BLaER1 treated with 17β-estradiol and CSF1 and Interleukin-3, amounts not matched to agents 10 nM and 100 nM (cell line): ENCODE results near the gene CTSC.

Source experiments
- H3K27ac ChIP-seq, 11 experiments: shearing (Covaris generic); formaldehyde crosslinking; 2 replicates each; pipeline ENCODE4 v1.8.1; 2022
- H3K27me3 ChIP-seq, 11 experiments: shearing (Covaris generic); formaldehyde crosslinking; 2 replicates each; pipeline ENCODE4 v1.8.1; 2022
- H3K36me3 ChIP-seq, 11 experiments: shearing (Covaris generic); formaldehyde crosslinking; 2 replicates each; pipeline ENCODE4 v1.8.1; 2022
- H3K4me1 ChIP-seq, 10 experiments: shearing (Covaris generic); formaldehyde crosslinking; 2 replicates each; pipeline ENCODE4 v1.8.1; 2022
- H3K4me2 ChIP-seq, 11 experiments: shearing (Covaris generic); formaldehyde crosslinking; 2 replicates each; pipeline ENCODE4 v1.8.1; 2022
- H3K4me3 ChIP-seq, 10 experiments: shearing (Covaris generic); formaldehyde crosslinking; 2 replicates each; pipeline ENCODE4 v1.8.1; 2022
- H3K9ac ChIP-seq, 11 experiments: shearing (Covaris generic); formaldehyde crosslinking; 2 replicates each; pipeline ENCODE4 v1.8.1; 2022
- H3K9me3 ChIP-seq, 11 experiments: shearing (Covaris generic); formaldehyde crosslinking; replicated peaks in 1 of 11; 2 replicates each; pipeline ENCODE4 v1.8.1; 2022
- H4K20me1 ChIP-seq, 11 experiments: shearing (Covaris generic); formaldehyde crosslinking; 2 replicates each; pipeline ENCODE4 v1.8.1; 2022
- Cebpa-rat ChIP-seq, 11 experiments: shearing (Covaris generic); IDR thresholded peaks; 2 replicates each; pipeline ENCODE4 v1.8.1; 2022

Gene CTSC

GRCh38 chr11:88357323-88358039 is 19.9 kb upstream of the CTSC start:
- no peak overlapping the region; a peak in 1 of 22 replicates for H3K27ac ChIP-seq
- H3K9ac ChIP-seq, result no peak overlapping the region
- no peak overlapping the region for H3K4me3 ChIP-seq
- H3K27me3 ChIP-seq, result no peaks in the 10 kb centered on the region
- no peaks in the 10 kb centered on the region for H3K36me3 ChIP-seq
- peak overlapping the region in 2 of 11 experiments; percentile 22 to 25; a peak in 3 of 22 replicates for H3K4me2 ChIP-seq
- peaks cover 0 to 6% (median 0%) of the 10 kb centered on the region in 11 experiments; a peak in 1 of 22 replicates for H3K9me3 ChIP-seq
- H4K20me1 ChIP-seq, result no peaks in the 10 kb centered on the region
- peaks cover 0 to 62% (median 5%) of the 10 kb centered on the region in 10 experiments; a peak in 11 of 20 replicates for H3K4me1 ChIP-seq
- no peak for TF ChIP-seq Cebpa-rat (IDR thresholded peaks at IDR 0.05)

- Histone ChIP-seq H4K20me1 (no peaks in the 10 kb centered on the region), H3K4me1 (peaks cover 0 to 62% (median 5%) of the 10 kb centered on the region in 10 experiments; a peak in 11 of 20 replicates), H3K4me3 (no peak overlapping the region), H3K9me3 (peaks cover 0 to 5% (median 0%) of the 10 kb centered on the region in 11 experiments; a peak in 1 of 22 replicates), H3K27me3 (no peaks in the 10 kb centered on the region), H3K9ac (no peak overlapping the region), H3K4me2 (peak overlapping the region in 2 of 11 experiments; percentile 53 to 58; a peak in 2 of 22 replicates), H3K27ac (peak overlapping the region in 2 of 11 experiments; percentile 1 to 36; a peak in 1 of 22 replicates), H3K36me3 (no peaks in the 10 kb centered on the region)
- no peak for TF ChIP-seq Cebpa-rat (IDR thresholded peaks at IDR 0.05)
Observed at GRCh38 chr11:88355887-88356286, 18.4 kb upstream of the CTSC start.

- Histone ChIP-seq H3K4me1 (peaks cover 0 to 54% (median 5%) of the 10 kb centered on the region in 10 experiments; a peak in 11 of 20 replicates), H4K20me1 (no peaks in the 10 kb centered on the region), H3K36me3 (no peaks in the 10 kb centered on the region), H3K9ac (no peak overlapping the region), H3K27me3 (no peaks in the 10 kb centered on the region), H3K9me3 (no peaks in the 10 kb centered on the region), H3K27ac (peak overlapping the region in 3 of 11 experiments; percentile 34 to 64 (median 58); a peak in 5 of 22 replicates), H3K4me2 (peak overlapping the region in 3 of 11 experiments; percentile 47 to 86 (median 80); a peak in 6 of 22 replicates), H3K4me3 (no peak overlapping the region)
- TF ChIP-seq Cebpa-rat (IDR thresholded peaks at IDR 0.05), result no peak
Observed at GRCh38 chr11:88354912-88355311, 17.4 kb upstream of the CTSC start.

DNA sequence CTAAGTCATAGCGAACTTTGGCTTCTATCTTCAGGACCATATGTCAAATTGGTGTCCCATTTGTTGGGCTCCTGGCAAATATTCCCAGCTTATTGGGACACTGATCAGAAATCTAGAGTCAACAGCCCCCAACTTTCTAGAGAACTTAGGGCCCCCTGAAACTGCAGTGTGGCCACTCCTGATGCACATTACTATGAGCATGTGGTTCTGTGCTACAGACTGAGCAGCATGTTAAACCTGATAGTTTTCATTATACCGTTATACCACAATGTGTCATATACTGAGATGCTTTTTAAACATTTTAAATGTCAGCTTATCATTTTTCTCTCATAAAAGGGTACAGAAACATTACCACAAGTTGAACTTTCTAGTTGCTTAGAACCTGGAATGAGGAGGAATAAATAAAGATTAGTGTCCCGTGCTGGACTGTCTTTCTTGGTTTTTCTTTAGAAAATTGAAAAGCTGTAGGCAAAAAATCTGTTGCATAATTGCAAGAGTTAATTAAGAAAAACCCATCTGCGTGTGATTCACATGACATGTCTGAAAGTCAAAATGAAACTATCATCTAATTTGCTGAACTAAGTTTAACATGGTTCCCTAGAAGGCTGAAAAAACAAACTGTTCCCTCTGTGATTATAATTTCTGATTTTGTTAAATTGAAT is 16.4 kb upstream of the CTSC start:
- no peaks in the 10 kb centered on the region for H3K27me3 ChIP-seq
- H3K36me3 ChIP-seq, result no peaks in the 10 kb centered on the region
- peak overlapping the region in 1 of 11 experiments; percentile 31; a peak in 1 of 22 replicates for H3K9ac ChIP-seq
- no peak overlapping the region for H3K4me3 ChIP-seq
- H4K20me1 ChIP-seq, result no peaks in the 10 kb centered on the region
- H3K27ac ChIP-seq, result peak overlapping the region in 3 of 11 experiments; percentile 34 to 64 (median 58); a peak in 5 of 22 replicates
- TF ChIP-seq Cebpa-rat (IDR thresholded peaks at IDR 0.05), result no peak
- H3K9me3 ChIP-seq, result no peaks in the 10 kb centered on the region
- H3K4me1 ChIP-seq, result peaks cover 0 to 54% (median 0%) of the 10 kb centered on the region in 10 experiments; a peak in 6 of 20 replicates
- H3K4me2 ChIP-seq, result peak overlapping the region in 3 of 11 experiments; percentile 47 to 86 (median 80); a peak in 6 of 22 replicates

- H3K9ac ChIP-seq, result no peak overlapping the region
- H3K36me3 ChIP-seq, result no peaks in the 10 kb centered on the region
- H3K27ac ChIP-seq, result peak overlapping the region in 3 of 11 experiments; percentile 34 to 64 (median 58); a peak in 4 of 22 replicates
- H3K27me3 ChIP-seq, result no peaks in the 10 kb centered on the region
- peak overlapping the region in 3 of 11 experiments; percentile 47 to 86 (median 80); a peak in 5 of 22 replicates for H3K4me2 ChIP-seq
- no peak for TF ChIP-seq Cebpa-rat (IDR thresholded peaks at IDR 0.05)
- no peaks in the 10 kb centered on the region for H3K9me3 ChIP-seq
- no peaks in the 10 kb centered on the region for H4K20me1 ChIP-seq
- no peak overlapping the region for H3K4me3 ChIP-seq
- peaks cover 0 to 54% (median 0%) of the 10 kb centered on the region in 10 experiments; a peak in 6 of 20 replicates for H3K4me1 ChIP-seq
Observed at GRCh38 chr11:88353386-88353785, 15.8 kb upstream of the CTSC start.

- H4K20me1 ChIP-seq, result no peaks in the 10 kb centered on the region
- no peak overlapping the region for H3K27ac ChIP-seq
- H3K4me2 ChIP-seq, result no peak overlapping the region
- H3K4me1 ChIP-seq, result peaks cover 0 to 42% (median 0%) of the 10 kb centered on the region in 10 experiments; a peak in 6 of 20 replicates
- H3K27me3 ChIP-seq, result no peaks in the 10 kb centered on the region
- H3K9ac ChIP-seq, result no peak overlapping the region
- H3K36me3 ChIP-seq, result no peaks in the 10 kb centered on the region
- no peaks in the 10 kb centered on the region for H3K9me3 ChIP-seq
- H3K4me3 ChIP-seq, result no peak overlapping the region
- no peak for TF ChIP-seq Cebpa-rat (IDR thresholded peaks at IDR 0.05)
Observed at GRCh38 chr11:88352139-88352538, 14.6 kb upstream of the CTSC start.

GRCh38 chr11:88348870-88349269 is 11.3 kb upstream of the CTSC start:
- Histone ChIP-seq H3K36me3 (no peaks in the 10 kb centered on the region), H3K4me1 (peaks cover 0 to 41% (median 7%) of the 10 kb centered on the region in 10 experiments; a peak in 9 of 20 replicates), H3K27me3 (no peaks in the 10 kb centered on the region), H4K20me1 (no peaks in the 10 kb centered on the region), H3K4me3 (no peak overlapping the region), H3K4me2 (no peak overlapping the region), H3K9ac (no peak overlapping the region), H3K9me3 (no peaks in the 10 kb centered on the region), H3K27ac (no peak overlapping the region)
- TF ChIP-seq Cebpa-rat (IDR thresholded peaks at IDR 0.05), result no peak

DNA sequence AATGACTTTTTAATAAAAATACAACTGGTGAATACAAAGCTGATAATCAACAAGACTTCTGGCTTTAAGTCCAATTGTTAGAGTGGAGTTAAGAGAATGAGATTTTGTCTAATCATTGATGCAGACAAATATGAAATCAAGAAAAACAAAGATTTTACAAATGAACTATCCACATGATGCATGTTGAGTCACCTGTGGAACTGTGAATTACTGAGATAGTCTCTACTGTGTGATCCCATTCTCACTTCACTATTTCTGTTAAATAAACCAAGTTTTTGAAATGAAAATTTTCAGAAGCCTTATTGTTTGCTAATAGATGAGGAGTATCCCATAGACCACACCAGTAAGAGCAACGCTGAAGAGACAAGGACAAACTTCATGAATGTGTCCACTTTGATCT is 8.4 kb upstream of the CTSC start:
- no peak overlapping the region for H3K27ac ChIP-seq
- H4K20me1 ChIP-seq, result no peaks in the 10 kb centered on the region
- peaks cover 0 to 49% (median 7%) of the 10 kb centered on the region in 10 experiments; a peak in 9 of 20 replicates for H3K4me1 ChIP-seq
- no peaks in the 10 kb centered on the region for H3K36me3 ChIP-seq
- H3K9ac ChIP-seq, result no peak overlapping the region
- peak overlapping the region in 4 of 11 experiments; percentile 24 to 52 (median 43); a peak in 5 of 22 replicates for H3K4me2 ChIP-seq
- no peaks in the 10 kb centered on the region for H3K27me3 ChIP-seq
- no peak for TF ChIP-seq Cebpa-rat (IDR thresholded peaks at IDR 0.05)
- no peak overlapping the region for H3K4me3 ChIP-seq
- no peaks in the 10 kb centered on the region for H3K9me3 ChIP-seq

DNA sequence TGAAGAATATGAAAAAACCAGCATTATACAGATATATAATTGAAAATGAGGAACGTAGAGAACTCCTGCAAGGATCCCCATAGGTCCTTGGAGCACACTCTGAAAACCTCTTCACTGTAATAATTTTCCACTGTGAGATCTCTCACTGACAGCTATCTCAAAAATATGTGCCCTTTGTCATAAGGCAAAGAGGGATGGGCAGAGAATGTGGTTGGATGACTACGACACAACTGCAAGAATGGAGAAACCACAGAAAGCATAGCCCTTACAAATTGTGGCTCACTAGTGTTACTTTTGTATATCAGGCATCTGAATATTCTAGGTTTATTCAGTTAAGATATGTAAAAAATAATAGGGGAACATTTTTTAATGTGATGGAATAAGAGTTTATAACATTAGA is 7.9 kb upstream of the CTSC start:
- H3K27me3 ChIP-seq, result no peaks in the 10 kb centered on the region
- H3K4me2 ChIP-seq, result peak overlapping the region in 5 of 11 experiments; percentile 5 to 52 (median 39); a peak in 7 of 22 replicates
- no peaks in the 10 kb centered on the region for H3K36me3 ChIP-seq
- no peaks in the 10 kb centered on the region for H3K9me3 ChIP-seq
- no peak overlapping the region for H3K27ac ChIP-seq
- no peak overlapping the region for H3K4me3 ChIP-seq
- no peaks in the 10 kb centered on the region for H4K20me1 ChIP-seq
- H3K4me1 ChIP-seq, result peaks cover 0 to 49% (median 7%) of the 10 kb centered on the region in 10 experiments; a peak in 9 of 20 replicates
- H3K9ac ChIP-seq, result no peak overlapping the region
- no peak for TF ChIP-seq Cebpa-rat (IDR thresholded peaks at IDR 0.05)
